Activated naive CD8-positive, alpha-beta T cell treated with anti-CD3 and anti-CD28 coated beads, Interleukin-2, amount 50 U/mL, for 16 hours (primary cell): Measurements from ENCODE around the gene PRAMEF5.
"Not testable (repeated sequence)": the region's sequence is repeated elsewhere in the genome, so short reads cannot be mapped to it uniquely, and the experiment has no call there.

Experiments
- DNase-seq: peaks from one replicate; pipeline ENCODE4 v3.0.0-alpha.2; 2020; ENCODE audit warnings: low read depth, low spot score

PRAMEF5 gene

GRCh38 chr1:13253898-13254297, at the start of gene PRAMEF5:
PRAMEF5 (plus strand) TSS chr1:13254198; CDS start chr1:13259269, 5,071 bp downstream.
- not testable (repeated sequence) for DNase-seq

- not testable (repeated sequence) for DNase-seq
These were observed 45.3 kb upstream of the PRAMEF5 start for GRCh38 chr1:13208712-13209111.

- DNase-seq: not testable (repeated sequence)
These were observed 37.4 kb upstream of the PRAMEF5 start for GRCh38 chr1:13216619-13217018.

- not testable (repeated sequence) for DNase-seq
These were observed 34.8 kb upstream of the PRAMEF5 start for GRCh38 chr1:13219203-13219602.

- DNase-seq: not testable (repeated sequence)
These were observed 31.2 kb upstream of the PRAMEF5 start for GRCh38 chr1:13222788-13223187.

- DNase-seq: no peak
These were observed 29.4 kb upstream of the PRAMEF5 start for GRCh38 chr1:13224480-13225060.

GRCh38 chr1:13225675-13226204, 28.3 kb upstream of the PRAMEF5 start, which contains the start of gene PRAMEF18:
PRAMEF18 (minus strand) TSS chr1:13226154; CDS start chr1:13226106, 48 bp downstream.
- DNase-seq: not testable (repeated sequence)

GRCh38 chr1:13227271-13228055, 26.5 kb upstream of the PRAMEF5 start:
- DNase-seq: not testable (repeated sequence)

- DNase-seq: no peak
These were observed 25.6 kb upstream of the PRAMEF5 start for GRCh38 chr1:13228343-13228781.

GRCh38 chr1:13230096-13230495, 23.9 kb upstream of the PRAMEF5 start:
- DNase-seq: not testable (repeated sequence)

- DNase-seq: not testable (repeated sequence)
These were observed 23.4 kb upstream of the PRAMEF5 start for GRCh38 chr1:13230601-13231000.

- DNase-seq: not testable (repeated sequence)
These were observed 22.8 kb upstream of the PRAMEF5 start for GRCh38 chr1:13231061-13231750.

GRCh38 chr1:13232056-13232455, 21.9 kb upstream of the PRAMEF5 start:
- not testable (repeated sequence) for DNase-seq

GRCh38 chr1:13234057-13234456, 19.9 kb upstream of the PRAMEF5 start:
- DNase-seq: not testable (repeated sequence)

- DNase-seq: not testable (repeated sequence)
These were observed 16.4 kb upstream of the PRAMEF5 start for GRCh38 chr1:13237572-13237971.

- not testable (repeated sequence) for DNase-seq
These were observed 14.4 kb upstream of the PRAMEF5 start for GRCh38 chr1:13239633-13240032.

- not testable (repeated sequence) for DNase-seq
These were observed 10.3 kb upstream of the PRAMEF5 start for GRCh38 chr1:13243536-13244263.

- not testable (repeated sequence) for DNase-seq
These were observed 8.0 kb upstream of the PRAMEF5 start for GRCh38 chr1:13245841-13246553.

GRCh38 chr1:13246554-13246871, 7.5 kb upstream of the PRAMEF5 start:
- not testable (repeated sequence) for DNase-seq

- DNase-seq: not testable (repeated sequence)
These were observed 6.9 kb upstream of the PRAMEF5 start for GRCh38 chr1:13247122-13247521.

- DNase-seq: not testable (repeated sequence)
These were observed 11.1 kb downstream of the PRAMEF5 start for GRCh38 chr1:13265124-13265523.
